ENCODE results near the gene CLEC3B.
"Not testable (repeated sequence)": the region's sequence is repeated elsewhere in the genome, so short reads cannot be mapped to it uniquely, and the experiment has no call there.

CLEC3B gene

GRCh38 chr3:45071075-45071474 is 45.0 kb downstream of the CLEC3B start:
- DNase-seq = no peak

GRCh38 chr3:45075821-45076625 is 49.9 kb downstream of the CLEC3B start:
- peak; percentile 28 for DNase-seq

- DNase-seq = not testable (repeated sequence)
Measured at GRCh38 chr3:45078256-45078655, 52.2 kb downstream of the CLEC3B start.

- DNase-seq = peak; percentile 26
Measured at GRCh38 chr3:45078910-45079522, 52.9 kb downstream of the CLEC3B start.

GRCh38 chr3:45079715-45080114 is 53.6 kb downstream of the CLEC3B start:
- DNase-seq = no peak

- no peak for DNase-seq
Measured at GRCh38 chr3:45080824-45081223, 54.7 kb downstream of the CLEC3B start.

- DNase-seq = no peak
Measured at GRCh38 chr3:45081506-45082141, 55.5 kb downstream of the CLEC3B start.

GRCh38 chr3:45082142-45082538 is 56.0 kb downstream of the CLEC3B start:
- no peak for DNase-seq

GRCh38 chr3:45083023-45083422 is 56.9 kb downstream of the CLEC3B start:
- no peak for DNase-seq

- DNase-seq = no peak
Measured at GRCh38 chr3:45084361-45084760, 58.3 kb downstream of the CLEC3B start.

- DNase-seq = no peak
Measured at GRCh38 chr3:45084820-45085816, 59.0 kb downstream of the CLEC3B start.

Data from MV-4-11 (cell line).